RWPE1 (cell line): ENCODE data around the gene ZSWIM6.

Source experiments
- CTCF ChIA-PET: fragments of 350-600 bp; sonication (Branson Sonifier 250); formaldehyde crosslinking; extraction: SDS; loops from one replicate; lab custom pipeline; 2021; lab: Yijun Ruan, JAX
- POLR2A ChIA-PET: fragments of 400-600 bp; formaldehyde crosslinking; extraction: SDS; loops from one replicate; lab custom pipeline; 2020; ENCODE audit warnings: antibody characterized with exemption; ENCODE audit not compliant: low non-redundant PET; lab: Yijun Ruan, JAX
- DNase-seq: peaks from one replicate; pipeline ENCODE4 v3.0.0; 2012; ENCODE audit warnings: low spot score
- H3K27ac ChIP-seq: fragments of 450-650 bp; 2 replicates; pipeline ENCODE4 v1.5.1; 2017
- CTCF ChIP-seq: fragments of 450-650 bp; conservative IDR thresholded peaks from 2 replicates; pipeline ENCODE4 v1.5.1; 2017; ENCODE audit warnings: low read depth, mild to moderate bottlenecking

Gene ZSWIM6

GRCh38 chr5:61588216-61588615 is 256.2 kb downstream of the ZSWIM6 start:
- DNase-seq, result no peak
- no peak for TF ChIP-seq CTCF
- H3K27ac ChIP-seq, result no peak overlapping the region
- CTCF ChIA-PET, result interaction anchor here (1.1 kb wide), 1 partner anchor 70 kb away, joined by 3 read pairs; no protein-coding TSS in a partner anchor
- POLR2A ChIA-PET, result no interaction called here

GRCh38 chr5:61589946-61590345 is 257.9 kb downstream of the ZSWIM6 start:
- no peak for TF ChIP-seq CTCF
- no peak overlapping the region for H3K27ac ChIP-seq
- no peak for DNase-seq
- ChIA-PET POLR2A (no interaction called here), CTCF (no interaction called here)

GRCh38 chr5:61590473-61590872 is 258.4 kb downstream of the ZSWIM6 start:
- TF ChIP-seq CTCF, result no peak
- CTCF ChIA-PET, result no interaction called here

GRCh38 chr5:61591859-61592258 is 259.8 kb downstream of the ZSWIM6 start:
- no peak for DNase-seq
- no peak for TF ChIP-seq CTCF
- ChIA-PET POLR2A (no interaction called here), CTCF (no interaction called here)
- no peak overlapping the region for H3K27ac ChIP-seq

More at GRCh38 chr5:61590473-61590872, 258.4 kb downstream of the ZSWIM6 start:
- no peak overlapping the region for H3K27ac ChIP-seq
- POLR2A ChIA-PET, result no interaction called here
- DNase-seq, result no peak

- TF ChIP-seq CTCF, result no peak
- no peak overlapping the region for H3K27ac ChIP-seq
- ChIA-PET CTCF (interaction anchor here (0.6 to 1.0 kb wide), 4 partner anchors 72 to 518 kb away, joined by 3 to 7 read pairs (median 4); no protein-coding TSS in a partner anchor), POLR2A (no interaction called here)
- DNase-seq, result no peak
These were observed 263.4 kb downstream of the ZSWIM6 start for GRCh38 chr5:61595426-61595825.
